MCF 10A (cell line): ENCODE results near the gene NUP85. TPM values are rescaled to one million over a fixed set of nuclear protein-coding genes. Genes with fewer than 3 reads are reported as not detected.
"Not testable (repeated sequence)": the region's sequence is repeated elsewhere in the genome, so short reads cannot be mapped to it uniquely, and the experiment has no call there.

Experiments used
- BruUV-seq: library from RNA; stranded (reverse); fragments of 400-500 nt; replicated peaks from 2 replicates; lab custom pipeline; 2021; lab: Mats Ljungman, UMichigan
- CTCF ChIA-PET: fragments of 300-600 bp; sonication (Branson Sonifier 250); formaldehyde crosslinking; extraction: SDS; loops from one replicate; lab custom pipeline; 2021; ENCODE audit warnings: antibody characterized with exemption, inconsistent platforms; lab: Yijun Ruan, JAX
- POLR2A ChIA-PET: fragments of 300-600, 350-650 bp; sonication (Branson Sonifier 250); formaldehyde crosslinking; extraction: SDS; loops from one replicate; lab custom pipeline; 2020; ENCODE audit warnings: antibody characterized with exemption, inconsistent platforms; lab: Yijun Ruan, JAX
- DNase-seq: peaks from one replicate; pipeline ENCODE4 v3.0.0-alpha.2; 2018; ENCODE audit not compliant: unreplicated experiment
- H3K27ac Mint-ChIP-seq: one replicate; pipeline ENCODE4 v1.8.0; 2022; ENCODE audit warnings: mild to moderate bottlenecking, low read depth, mixed read lengths; ENCODE audit not compliant: unreplicated experiment
- H3K27me3 Mint-ChIP-seq: one replicate; pipeline ENCODE4 v1.8.0; 2022; ENCODE audit warnings: mixed read lengths; ENCODE audit not compliant: insufficient read depth, unreplicated experiment
- H3K36me3 Mint-ChIP-seq: one replicate; pipeline ENCODE4 v1.8.0; 2022; ENCODE audit warnings: mild to moderate bottlenecking, moderate library complexity, mixed read lengths; ENCODE audit not compliant: insufficient read depth, unreplicated experiment
- H3K4me1 Mint-ChIP-seq: one replicate; pipeline ENCODE4 v1.8.0; 2022; ENCODE audit warnings: mixed read lengths; ENCODE audit not compliant: insufficient read depth, unreplicated experiment
- H3K4me3 Mint-ChIP-seq: one replicate; pipeline ENCODE4 v1.8.0; 2022; ENCODE audit warnings: mild to moderate bottlenecking, moderate library complexity, mixed read lengths; ENCODE audit not compliant: unreplicated experiment
- H3K9me3 Mint-ChIP-seq: one replicate; pipeline ENCODE4 v1.8.0; 2022; ENCODE audit warnings: mixed read lengths; ENCODE audit not compliant: unreplicated experiment
- CTCF ChIP-seq: fragments of 200-600 bp; IDR thresholded peaks from one replicate; pipeline ENCODE4 v1.8.0; 2022; ENCODE audit warnings: antibody characterized with exemption, mild to moderate bottlenecking; ENCODE audit not compliant: unreplicated experiment
- intact Hi-C: fragments of 100-400 bp; cut with micrococcal nuclease; formaldehyde crosslinking; loops from 2 replicates; pipeline ENCODE4 v1.14.1; 2022
- total RNA-seq: library from RNA; stranded (reverse); gene quantifications from 2 replicates; pipeline ENCODE4 v1.2.3, GENCODE V29; 2022

The NUP85 gene
- total RNA-seq, 1 experiment from 2014 or later = 42.3 TPM

GRCh38 chr17:75160211-75160610 lies 45.3 kb upstream of the NUP85 start:
- BruUV-seq = no TSS peak
- no peaks in the 10 kb centered on the region for H3K9me3 Mint-ChIP-seq
- H3K4me1 Mint-ChIP-seq = peaks cover 7% of the 10 kb centered on the region
- H3K36me3 Mint-ChIP-seq = peaks cover 24% of the 10 kb centered on the region
- intact Hi-C loops = no loop called here
- H3K27me3 Mint-ChIP-seq = no peaks in the 10 kb centered on the region
- POLR2A ChIA-PET = interaction anchor here (1.3 to 2.1 kb wide), 6 partner anchors 8 to 46 kb away, joined by 5 to 13 read pairs (median 8); partner anchors contain the start of genes NUP85 and SUMO2
- peak overlapping the region; percentile 67 for H3K27ac Mint-ChIP-seq
- no peak for DNase-seq
- CTCF ChIA-PET = interaction anchor here (0.5 to 0.8 kb wide), 2 partner anchors 26 to 46 kb away, joined by 3 to 4 read pairs; no protein-coding TSS in a partner anchor
- no peak overlapping the region for H3K4me3 Mint-ChIP-seq
- no peak for TF ChIP-seq CTCF

- H3K36me3 Mint-ChIP-seq = peaks cover 51% of the 10 kb centered on the region
- no peaks in the 10 kb centered on the region for H3K27me3 Mint-ChIP-seq
Observed at GRCh38 chr17:75163074-75163473, 42.4 kb upstream of the NUP85 start.

GRCh38 chr17:75164606-75165005 lies 40.9 kb upstream of the NUP85 start:
- ChIA-PET POLR2A (interaction anchor here (0.6 to 1.5 kb wide), 4 partner anchors 9 to 87 kb away, joined by 3 to 5 read pairs (median 4); partner anchors contain the start of gene JPT1), CTCF (interaction anchor here (0.6 to 1.2 kb wide), 6 partner anchors 10 to 203 kb away, joined by 3 to 5 read pairs (median 3); no protein-coding TSS in a partner anchor)
- H3K4me3 Mint-ChIP-seq, H3K27me3 Mint-ChIP-seq, H3K9me3 Mint-ChIP-seq, BruUV-seq, H3K4me1 Mint-ChIP-seq, DNase-seq, intact Hi-C loops, H3K27ac Mint-ChIP-seq: not testable (repeated sequence)
- H3K36me3 Mint-ChIP-seq = peaks cover 62% of the 10 kb centered on the region

More at GRCh38 chr17:75163074-75163473, 42.4 kb upstream of the NUP85 start:
- no peak for TF ChIP-seq CTCF
- POLR2A ChIA-PET = interaction anchor here (0.8 to 1.5 kb wide), 4 partner anchors 8 to 99 kb away, joined by 4 to 5 read pairs (median 4); partner anchors contain the start of genes JPT1 and NUP85
- no peaks in the 10 kb centered on the region for H3K9me3 Mint-ChIP-seq
- DNase-seq = no peak
- no TSS peak for BruUV-seq
- CTCF ChIA-PET = interaction anchor here (0.6 to 2.0 kb wide), 4 partner anchors 9 to 103 kb away, joined by 3 to 9 read pairs (median 4); no protein-coding TSS in a partner anchor
- intact Hi-C loops = no loop called here
- no peak overlapping the region for H3K4me3 Mint-ChIP-seq
- no peak overlapping the region for H3K27ac Mint-ChIP-seq
- H3K4me1 Mint-ChIP-seq = peaks cover 7% of the 10 kb centered on the region

GRCh38 chr17:75168998-75169397 lies 36.5 kb upstream of the NUP85 start:
- no peaks in the 10 kb centered on the region for H3K9me3 Mint-ChIP-seq
- H3K4me3 Mint-ChIP-seq = no peak overlapping the region
- H3K4me1 Mint-ChIP-seq = no peaks in the 10 kb centered on the region
- DNase-seq = no peak
- no peak for TF ChIP-seq CTCF
- no peak overlapping the region for H3K27ac Mint-ChIP-seq
- H3K36me3 Mint-ChIP-seq = peaks cover 91% of the 10 kb centered on the region
- BruUV-seq = no TSS peak
- ChIA-PET CTCF (interaction anchor here (1.5 to 10.6 kb wide), 4 partner anchors 10 to 99 kb away, joined by 4 to 136 read pairs (median 14); partner anchors contain the start of genes ARMC7 and NT5C), POLR2A (interaction anchor here (0.6 to 1.2 kb wide), 3 partner anchors 10 to 198 kb away, joined by 3 to 5 read pairs (median 4); no protein-coding TSS in a partner anchor)
- intact Hi-C loops = no loop called here
- H3K27me3 Mint-ChIP-seq = no peaks in the 10 kb centered on the region
